ENCODE data around the gene PTPN14.

- TF ChIP-seq POLR2AphosphoS5 (IDR thresholded peaks at IDR 0.05) (no peak), CTCF (IDR thresholded peaks at IDR 0.05) (no peak)
Observed at GRCh38 chr1:214458541-214458940, 92.9 kb downstream of the PTPN14 start.

Data from transverse colon (tissue), 4 donors.